ENCODE measurements around the gene PP2D1.
"Not testable (repeated sequence)": the region's sequence is repeated elsewhere in the genome, so short reads cannot be mapped to it uniquely, and the experiment has no call there.

Gene PP2D1

DNA sequence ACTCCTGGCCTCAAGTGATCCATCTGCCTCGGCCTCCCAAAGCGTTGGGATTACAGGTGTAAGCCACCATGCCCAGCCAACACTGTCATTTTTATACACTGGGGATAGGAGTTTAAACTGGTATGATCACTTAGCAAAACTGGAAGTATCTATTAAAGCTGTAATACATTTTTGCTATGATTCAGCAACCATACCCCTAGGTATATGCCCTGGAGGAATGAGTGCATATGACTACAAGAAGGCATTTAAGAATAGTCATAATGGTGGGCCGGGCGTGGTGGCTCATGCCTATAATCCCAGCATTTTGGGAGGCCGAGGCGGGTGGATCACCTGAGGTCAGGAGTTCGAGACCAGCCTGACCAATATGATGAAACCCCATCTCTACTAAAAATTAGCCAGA is 19.9 kb upstream of the PP2D1 start:
- H2BK15ac ChIP-seq (ENCODE audit: low read length); H2AFZ ChIP-seq (ENCODE audit: low read length); H3K23ac ChIP-seq (ENCODE audit: low read depth, low read length, poor library complexity); DNase-seq (ENCODE audit: low spot score); H4K8ac ChIP-seq (ENCODE audit: low read depth, low read length); H3K18ac ChIP-seq (ENCODE audit: low read length); H3K4me2 ChIP-seq (ENCODE audit: insufficient read depth, low read length, poor library complexity, severe bottlenecking); H2BK120ac ChIP-seq (ENCODE audit: low read depth, low read length); H3K27me3 ChIP-seq (ENCODE audit: control insufficient read depth in 3 of 3, insufficient read depth in 3 of 3, low read depth in 1 of 3, low read length in 3 of 3); H2BK12ac ChIP-seq (ENCODE audit: low read length); H3K14ac ChIP-seq (ENCODE audit: low read length); H2AK5ac ChIP-seq (ENCODE audit: low read depth, low read length); H3K9me3 ChIP-seq (replicated peaks in 1 of 2; ENCODE audit: control insufficient read depth in 2 of 2, insufficient read depth in 1 of 2, low read depth in 1 of 2, low read length in 2 of 2); H3K4me1 ChIP-seq (ENCODE audit: control insufficient read depth in 2 of 2, insufficient read depth in 1 of 2, low read depth in 1 of 2, low read length in 2 of 2); H3K27ac ChIP-seq (replicated peaks; ENCODE audit: low read length); H3K79me1 ChIP-seq (ENCODE audit: low read depth, low read length); H4K91ac ChIP-seq (ENCODE audit: low read depth, low read length, poor library complexity); H3K9ac ChIP-seq (ENCODE audit: low read depth, low read length, poor library complexity); H2BK5ac ChIP-seq (ENCODE audit: low read length); H3K4me3 ChIP-seq (ENCODE audit: low read length in 2 of 2); H3K36me3 ChIP-seq (replicated peaks in 1 of 2; ENCODE audit: control insufficient read depth in 2 of 2, insufficient read depth in 2 of 2, low read length in 2 of 2); H3K4ac ChIP-seq (ENCODE audit: low read length): not testable (repeated sequence)
- no CpG with 5 or more reads among the region's 7 CpGs for WGBS, 2 donors (ENCODE audit: extremely low coverage in 2 of 2, insufficient read length in 2 of 2, insufficient replicate concordance in 1 of 2)

GRCh38 chr3:20028905-20029331 is 16.9 kb upstream of the PP2D1 start:
- H3K23ac ChIP-seq (ENCODE audit: low read depth, low read length, poor library complexity), result no peak overlapping the region
- H3K4me2 ChIP-seq (ENCODE audit: insufficient read depth, low read length, poor library complexity, severe bottlenecking), result no peak overlapping the region

DNA sequence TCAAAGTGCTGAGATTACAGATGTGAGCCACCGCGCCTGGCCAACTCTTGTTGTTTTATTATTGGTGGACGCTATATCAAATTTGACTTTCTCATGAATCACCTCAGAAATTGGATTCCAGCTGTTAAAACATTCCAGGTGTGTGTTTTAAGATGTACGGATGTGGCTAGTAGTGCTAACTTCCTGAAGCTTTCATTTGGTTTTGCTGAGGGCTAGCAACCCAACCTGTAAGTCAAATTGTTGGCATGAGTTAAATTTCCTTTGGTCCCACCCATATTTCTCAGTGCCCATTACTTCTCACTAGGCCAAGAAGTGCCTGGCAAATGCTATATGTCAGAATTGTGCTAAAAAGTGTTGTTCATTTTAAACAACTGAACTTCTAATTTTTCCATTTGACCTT is 15.1 kb upstream of the PP2D1 start:
- no peaks in the 10 kb centered on the region for H3K9me3 ChIP-seq (replicated peaks in 1 of 2; ENCODE audit: control insufficient read depth in 2 of 2, insufficient read depth in 1 of 2, low read depth in 1 of 2, low read length in 2 of 2)
- no peaks in the 10 kb centered on the region for H3K79me1 ChIP-seq (ENCODE audit: low read depth, low read length)

More at GRCh38 chr3:20028905-20029331, 16.9 kb upstream of the PP2D1 start:
- no peak overlapping the region for H3K14ac ChIP-seq (ENCODE audit: low read length)
- H2BK15ac ChIP-seq (ENCODE audit: low read length), result no peak overlapping the region
- no peak overlapping the region for H2BK12ac ChIP-seq (ENCODE audit: low read length)
- H3K79me1 ChIP-seq (ENCODE audit: low read depth, low read length), result no peaks in the 10 kb centered on the region
- H3K4me3 ChIP-seq (ENCODE audit: low read length in 2 of 2), result no peak overlapping the region
- no peak for DNase-seq (ENCODE audit: low spot score)
- no peak overlapping the region for H2BK5ac ChIP-seq (ENCODE audit: low read length)
- no peak overlapping the region for H3K4ac ChIP-seq (ENCODE audit: low read length)
- H3K27me3 ChIP-seq (ENCODE audit: control insufficient read depth in 3 of 3, insufficient read depth in 3 of 3, low read depth in 1 of 3, low read length in 3 of 3), result no peaks in the 10 kb centered on the region
- no peak overlapping the region for H2BK120ac ChIP-seq (ENCODE audit: low read depth, low read length)
- peaks cover 0 to 4% of the 10 kb centered on the region in 2 donors for H3K4me1 ChIP-seq (ENCODE audit: control insufficient read depth in 2 of 2, insufficient read depth in 1 of 2, low read depth in 1 of 2, low read length in 2 of 2)
- H3K36me3 ChIP-seq (replicated peaks in 1 of 2; ENCODE audit: control insufficient read depth in 2 of 2, insufficient read depth in 2 of 2, low read length in 2 of 2), result no peaks in the 10 kb centered on the region
- peak overlapping the region; percentile 29 for H2AFZ ChIP-seq (ENCODE audit: low read length)
- H4K8ac ChIP-seq (ENCODE audit: low read depth, low read length), result no peak overlapping the region
- no peak overlapping the region for H4K91ac ChIP-seq (ENCODE audit: low read depth, low read length, poor library complexity)
- H2AK5ac ChIP-seq (ENCODE audit: low read depth, low read length), result no peak overlapping the region
- H3K9ac ChIP-seq (ENCODE audit: low read depth, low read length, poor library complexity), result no peak overlapping the region
- peak overlapping the region; percentile 64 for H3K27ac ChIP-seq (replicated peaks; ENCODE audit: low read length)
- no peaks in the 10 kb centered on the region for H3K9me3 ChIP-seq (replicated peaks in 1 of 2; ENCODE audit: control insufficient read depth in 2 of 2, insufficient read depth in 1 of 2, low read depth in 1 of 2, low read length in 2 of 2)
- no peak overlapping the region for H3K18ac ChIP-seq (ENCODE audit: low read length)
- WGBS, 2 donors (ENCODE audit: extremely low coverage in 2 of 2, insufficient read length in 2 of 2, insufficient replicate concordance in 1 of 2), result no CpG with 5 or more reads among the region's 7 CpGs

GRCh38 chr3:20023623-20024405 is 11.8 kb upstream of the PP2D1 start:
- Histone ChIP-seq H2BK15ac (ENCODE audit: low read length) (no peak overlapping the region), H2BK12ac (ENCODE audit: low read length) (no peak overlapping the region), H3K4me1 (ENCODE audit: control insufficient read depth in 2 of 2, insufficient read depth in 1 of 2, low read depth in 1 of 2, low read length in 2 of 2) (peaks cover 0 to 6% of the 10 kb centered on the region in 2 donors), H3K18ac (ENCODE audit: low read length) (no peak overlapping the region), H3K23ac (ENCODE audit: low read depth, low read length, poor library complexity) (no peak overlapping the region), H3K27me3 (ENCODE audit: control insufficient read depth in 3 of 3, insufficient read depth in 3 of 3, low read depth in 1 of 3, low read length in 3 of 3) (no peaks in the 10 kb centered on the region), H2BK5ac (ENCODE audit: low read length) (no peak overlapping the region), H3K4ac (ENCODE audit: low read length) (no peak overlapping the region), H3K9me3 (replicated peaks in 1 of 2; ENCODE audit: control insufficient read depth in 2 of 2, insufficient read depth in 1 of 2, low read depth in 1 of 2, low read length in 2 of 2) (no peaks in the 10 kb centered on the region), H3K9ac (ENCODE audit: low read depth, low read length, poor library complexity) (no peak overlapping the region), H3K4me3 (ENCODE audit: low read length in 2 of 2) (no peak overlapping the region), H3K14ac (ENCODE audit: low read length) (no peak overlapping the region), H4K8ac (ENCODE audit: low read depth, low read length) (no peak overlapping the region), H4K91ac (ENCODE audit: low read depth, low read length, poor library complexity) (no peak overlapping the region), H3K27ac (replicated peaks; ENCODE audit: low read length) (peak overlapping the region; percentile 77), H2AFZ (ENCODE audit: low read length) (peak overlapping the region; percentile 21), H2BK120ac (ENCODE audit: low read depth, low read length) (no peak overlapping the region), H3K36me3 (replicated peaks in 1 of 2; ENCODE audit: control insufficient read depth in 2 of 2, insufficient read depth in 2 of 2, low read length in 2 of 2) (no peaks in the 10 kb centered on the region), H3K4me2 (ENCODE audit: insufficient read depth, low read length, poor library complexity, severe bottlenecking) (no peak overlapping the region), H2AK5ac (ENCODE audit: low read depth, low read length) (no peak overlapping the region), H3K79me1 (ENCODE audit: low read depth, low read length) (no peaks in the 10 kb centered on the region)
- no peak for DNase-seq (ENCODE audit: low spot score)
- no CpG with 5 or more reads among the region's 2 CpGs for WGBS, 2 donors (ENCODE audit: extremely low coverage in 2 of 2, insufficient read length in 2 of 2, insufficient replicate concordance in 1 of 2)

More for the DNA sequence above, 15.1 kb upstream of the PP2D1 start:
- Histone ChIP-seq H4K91ac (ENCODE audit: low read depth, low read length, poor library complexity) (no peak overlapping the region), H3K27me3 (ENCODE audit: control insufficient read depth in 3 of 3, insufficient read depth in 3 of 3, low read depth in 1 of 3, low read length in 3 of 3) (no peaks in the 10 kb centered on the region), H3K9ac (ENCODE audit: low read depth, low read length, poor library complexity) (no peak overlapping the region), H2AK5ac (ENCODE audit: low read depth, low read length) (no peak overlapping the region), H3K4ac (ENCODE audit: low read length) (no peak overlapping the region), H2BK5ac (ENCODE audit: low read length) (no peak overlapping the region), H2BK120ac (ENCODE audit: low read depth, low read length) (no peak overlapping the region), H3K23ac (ENCODE audit: low read depth, low read length, poor library complexity) (no peak overlapping the region), H3K27ac (replicated peaks; ENCODE audit: low read length) (no peak overlapping the region), H3K36me3 (replicated peaks in 1 of 2; ENCODE audit: control insufficient read depth in 2 of 2, insufficient read depth in 2 of 2, low read length in 2 of 2) (no peaks in the 10 kb centered on the region), H2BK12ac (ENCODE audit: low read length) (no peak overlapping the region), H2AFZ (ENCODE audit: low read length) (no peak overlapping the region), H3K14ac (ENCODE audit: low read length) (no peak overlapping the region), H3K4me3 (ENCODE audit: low read length in 2 of 2) (no peak overlapping the region), H2BK15ac (ENCODE audit: low read length) (no peak overlapping the region), H3K4me2 (ENCODE audit: insufficient read depth, low read length, poor library complexity, severe bottlenecking) (no peak overlapping the region), H4K8ac (ENCODE audit: low read depth, low read length) (no peak overlapping the region), H3K4me1 (ENCODE audit: control insufficient read depth in 2 of 2, insufficient read depth in 1 of 2, low read depth in 1 of 2, low read length in 2 of 2) (peaks cover 0 to 9% of the 10 kb centered on the region in 2 donors), H3K18ac (ENCODE audit: low read length) (no peak overlapping the region)
- DNase-seq (ENCODE audit: low spot score), result no peak
- WGBS, 2 donors (ENCODE audit: extremely low coverage in 2 of 2, insufficient read length in 2 of 2, insufficient replicate concordance in 1 of 2), result no CpG with 5 or more reads among the region's 4 CpGs
